Hematopoietic multipotent progenitor cell treated with erythropoietin and hydrocortisone succinate and interleukin-3 and kit ligand, for 8 days (in vitro differentiated cells): ENCODE results near the gene PHF24.
"Not testable (repeated sequence)": the region's sequence is repeated elsewhere in the genome, so short reads cannot be mapped to it uniquely, and the experiment has no call there.

Source experiments
- DNase-seq: peaks from one replicate; pipeline ENCODE4 v3.0.0-alpha.2; 2015

PHF24 gene

GRCh38 chr9:34957492-34958410, at the start of gene PHF24:
Gene PHF24, plus strand, starts transcription at chr9:34958285. Its CDS starts 13,014 bp downstream, at chr9:34971299.
- no peak for DNase-seq

DNA sequence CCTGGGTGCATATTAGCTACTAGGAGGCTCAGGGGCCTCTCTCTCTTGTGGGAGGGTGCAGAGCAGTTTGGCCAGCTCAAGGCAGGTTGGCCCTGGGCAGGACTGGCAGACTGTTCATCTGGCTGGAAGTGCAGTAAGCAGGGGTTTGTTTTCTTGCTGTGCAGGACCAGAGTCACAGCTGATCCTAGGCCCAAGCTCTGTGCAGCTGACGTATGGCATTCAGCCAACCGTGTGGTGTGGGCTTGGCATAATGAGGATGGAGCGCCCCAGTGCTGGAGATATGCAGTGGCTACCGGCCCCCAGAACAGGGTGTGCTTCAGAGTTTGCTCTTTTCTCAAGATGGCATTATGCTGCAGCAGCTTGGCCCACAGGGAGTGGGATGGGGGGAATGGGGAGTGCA, 31.0 kb upstream of the PHF24 start:
- DNase-seq, result no peak

- no peak for DNase-seq
Measured at GRCh38 chr9:34928921-34929320, 29.2 kb upstream of the PHF24 start.

- DNase-seq, result peak; percentile 18
Measured at GRCh38 chr9:34929506-34930102, 28.5 kb upstream of the PHF24 start.

- DNase-seq, result peak; percentile 62
Measured at GRCh38 chr9:34939989-34940388, 18.1 kb upstream of the PHF24 start.

DNA sequence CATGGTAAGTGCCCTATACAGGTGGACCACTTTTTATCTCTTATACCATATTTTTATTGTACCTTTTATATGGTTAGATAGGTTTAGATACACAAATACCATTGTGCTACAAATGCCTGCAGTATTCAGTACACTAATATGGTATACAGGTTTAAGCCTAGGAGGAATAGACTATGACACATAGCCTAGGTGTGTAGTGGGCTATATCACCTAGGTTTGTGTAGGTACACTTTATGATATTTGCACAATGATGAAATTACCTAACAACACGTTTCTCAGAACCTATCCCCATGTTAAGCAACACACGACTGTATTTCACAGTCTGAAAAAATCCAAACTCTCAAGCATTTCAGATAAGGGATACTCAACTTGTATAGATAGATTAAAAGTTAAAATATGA, 9.6 kb upstream of the PHF24 start:
- DNase-seq, result no peak

DNA sequence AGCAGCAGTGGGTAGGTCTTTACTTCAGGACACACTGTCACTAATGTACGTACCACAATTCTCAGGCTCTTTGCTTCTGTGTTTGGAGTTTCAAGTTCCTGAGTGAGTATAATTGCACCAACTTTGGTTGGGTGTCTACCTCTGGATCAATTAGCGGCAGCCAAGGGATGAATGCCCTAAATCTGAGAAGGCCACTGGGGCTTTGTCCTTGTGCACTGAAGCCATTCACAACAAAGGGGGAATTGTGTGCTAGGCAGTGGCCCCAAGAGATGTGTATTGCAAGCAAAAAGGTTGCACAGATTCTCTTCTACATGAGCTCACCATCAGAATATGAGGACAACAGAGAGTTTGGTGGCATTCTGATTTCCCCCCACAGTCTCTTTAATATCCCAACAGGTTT, 3.9 kb upstream of the PHF24 start:
- no peak for DNase-seq

DNA sequence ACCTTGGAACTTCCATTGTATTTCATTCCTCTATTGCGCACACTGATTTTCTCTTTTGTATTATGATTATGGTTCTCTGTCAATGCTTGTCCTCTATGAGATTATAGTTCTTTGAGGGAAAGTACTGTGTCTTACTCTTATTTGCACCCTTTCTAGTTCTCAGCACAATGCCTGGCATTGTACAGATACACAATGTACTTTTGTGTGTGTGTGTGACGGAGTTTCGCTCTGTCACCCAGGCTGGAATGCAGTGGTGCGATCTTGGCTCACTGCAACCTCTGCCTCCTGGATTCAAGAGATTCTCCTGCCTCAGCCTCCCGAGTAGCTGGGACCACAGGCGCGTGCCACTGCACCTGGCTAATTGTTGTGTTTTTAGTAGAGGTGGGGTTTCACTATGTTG, 2.0 kb upstream of the PHF24 start:
- not testable (repeated sequence) for DNase-seq

- no peak for DNase-seq
Measured at GRCh38 chr9:34956648-34957047, 1.4 kb upstream of the PHF24 start.

GRCh38 chr9:34958411-34958982, 412 bp downstream of the PHF24 start:
- DNase-seq, result no peak

- DNase-seq, result no peak
Measured at GRCh38 chr9:34959461-34959860, 1.4 kb downstream of the PHF24 start.

- DNase-seq, result no peak
Measured at GRCh38 chr9:34961574-34962490, 3.7 kb downstream of the PHF24 start.

- DNase-seq, result no peak
Measured at GRCh38 chr9:34962546-34962945, 4.5 kb downstream of the PHF24 start.

- no peak for DNase-seq
Measured at GRCh38 chr9:34963552-34963951, 5.5 kb downstream of the PHF24 start.

GRCh38 chr9:34964458-34964857, 6.4 kb downstream of the PHF24 start:
- DNase-seq, result no peak

DNA sequence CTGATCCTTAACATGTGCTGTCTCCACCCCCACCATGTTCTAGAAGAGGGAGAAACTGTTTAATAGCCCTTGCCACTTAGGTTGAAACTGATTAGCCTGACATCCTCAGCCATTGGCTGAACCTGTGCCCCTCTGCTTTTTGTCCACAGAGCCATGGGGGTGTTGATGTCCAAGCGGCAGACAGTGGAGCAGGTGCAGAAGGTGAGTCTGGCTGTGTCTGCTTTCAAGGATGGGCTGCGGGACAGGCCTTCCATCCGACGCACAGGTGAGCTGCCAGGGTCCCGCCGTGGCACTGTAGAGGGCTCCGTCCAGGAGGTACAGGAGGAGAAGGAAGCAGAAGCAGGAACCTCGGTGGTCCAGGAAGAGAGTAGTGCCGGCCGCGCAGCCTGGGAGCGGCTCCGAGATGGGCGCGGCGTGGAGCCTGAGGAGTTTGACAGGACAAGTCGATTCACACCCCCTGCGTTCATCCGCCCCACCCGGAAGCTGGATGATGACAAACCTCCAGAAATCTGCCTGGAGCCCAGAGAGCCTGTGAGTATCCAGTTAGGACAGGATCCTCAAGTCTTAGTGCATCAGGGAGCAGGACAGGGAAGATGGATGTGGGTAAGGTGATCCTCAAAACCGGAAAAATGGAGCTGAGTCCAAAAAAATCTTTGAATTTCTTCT, 13.2 kb downstream of the PHF24 start:
- no peak for DNase-seq

DNA sequence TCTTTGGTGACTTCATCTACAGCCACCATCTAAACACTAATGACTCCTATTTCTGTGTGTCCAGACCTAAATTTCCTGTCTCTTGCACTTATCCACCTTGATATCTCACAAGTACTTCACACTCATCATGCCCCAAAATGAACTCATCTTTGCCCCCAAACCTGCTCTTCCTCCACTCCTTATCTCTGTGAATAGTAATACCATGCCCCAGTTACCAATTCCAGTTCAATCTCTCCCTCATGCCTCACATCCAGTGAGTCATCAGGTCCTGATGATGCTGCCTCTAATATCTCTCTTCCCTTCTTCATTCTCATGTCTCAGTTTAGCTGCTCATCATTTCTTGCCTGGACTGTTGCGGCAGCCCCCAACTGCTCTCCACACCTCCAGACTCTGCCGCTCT, 16.6 kb downstream of the PHF24 start:
- no peak for DNase-seq

- no peak for DNase-seq
Measured at GRCh38 chr9:34976441-34976840, 18.4 kb downstream of the PHF24 start.

- no peak for DNase-seq
Measured at GRCh38 chr9:34976992-34977391, 18.9 kb downstream of the PHF24 start.

DNA sequence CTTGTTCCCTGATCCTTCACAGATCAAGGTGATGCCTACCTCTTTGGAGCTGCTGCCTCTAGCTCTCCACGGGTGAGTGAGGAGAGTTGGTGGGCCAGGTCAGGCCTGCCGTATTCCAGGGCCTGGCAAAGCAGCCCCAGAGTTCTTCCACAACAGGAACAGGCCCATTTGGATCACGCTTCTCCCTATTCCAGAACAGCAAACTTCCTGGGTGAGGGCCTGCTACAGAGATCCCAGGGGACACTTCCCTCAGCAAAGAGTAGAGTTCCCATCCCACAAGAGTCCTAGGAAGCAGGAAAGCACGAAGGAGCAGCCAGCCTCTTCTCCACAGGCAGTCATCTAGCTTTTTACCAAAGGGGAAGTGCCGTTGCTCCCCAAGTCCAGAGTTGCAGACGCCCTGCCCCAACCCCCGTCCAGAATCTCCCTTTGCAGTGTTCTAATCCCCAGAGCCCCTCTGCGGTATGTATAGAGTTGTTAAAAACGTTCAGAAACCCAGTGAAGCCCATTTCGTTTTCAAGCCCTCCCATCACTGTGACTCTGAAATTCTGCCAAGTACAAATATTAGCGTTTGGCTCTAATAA, 22.2 kb downstream of the PHF24 start:
- DNase-seq, result no peak

GRCh38 chr9:34982361-34982760, 24.3 kb downstream of the PHF24 start:
- DNase-seq, result no peak

GRCh38 chr9:34983209-34983608, 25.1 kb downstream of the PHF24 start:
- DNase-seq, result no peak
